HepG2 (cell line): ENCODE results near the gene CNPPD1. TPM values are rescaled to one million over a fixed set of nuclear protein-coding genes. Genes with fewer than 3 reads are reported as not detected.

ENCODE experiments used
- ATAC-seq: fragments of 200-7000 bp; cut with Tn5 transposase; 3 replicates; pipeline ENCODE4 v1.9.1; 2020; ENCODE audit warnings: mild to moderate bottlenecking, moderate library complexity
- BruUV-seq: library from RNA; stranded (reverse); fragments of 400-500 nt; replicated peaks from 2 replicates; lab custom pipeline; 2021; lab: Mats Ljungman, UMichigan
- CTCF ChIA-PET: fragments of 300-600 bp; formaldehyde crosslinking; extraction: SDS; loops from one replicate; lab custom pipeline; 2021; ENCODE audit warnings: low total read pairs, inconsistent platforms, low intra/inter-chr PET ratio; lab: Yijun Ruan, JAX
- POLR2A ChIA-PET: fragments of 350-600 bp; sonication (Branson Sonifier 250); formaldehyde crosslinking; loops from one replicate; lab custom pipeline; 2020; ENCODE audit warnings: antibody characterized with exemption, inconsistent platforms; lab: Yijun Ruan, JAX
- DNase-seq: peaks from one replicate; pipeline ENCODE4 v3.0.0-alpha.2; 2015; ENCODE audit warnings: low spot score
- FAIRE-seq: peaks from 3 replicates; lab custom pipeline; 2011; peaks lifted over from hg19 to GRCh38; lab: Jason Lieb, UNC
- H2AFZ ChIP-seq: one replicate; pipeline ENCODE4 v1.6.1; 2011; ENCODE audit warnings: low read length, inconsistent platforms
- H3K27ac ChIP-seq: fragments of 300-600 bp; 3 replicates; pipeline ENCODE4 v1.8.0; 2011; ENCODE audit warnings: mixed run types, mild to moderate bottlenecking, mixed read lengths, low read length, inconsistent platforms; ENCODE audit not compliant: insufficient read depth; ENCODE audit errors: extremely low read length
- H3K27me3 ChIP-seq, 2 experiments: fragments of 200-600 bp in 1 of 2; 2 replicates in 1 of 2; 3 replicates in 1 of 2; pipeline versions ENCODE4 v1.6.0 to v1.8.0; 2011; ENCODE audit warnings: low read length in 2 of 2, mild to moderate bottlenecking in 2 of 2, moderate library complexity in 2 of 2, inconsistent platforms in 1 of 2; ENCODE audit not compliant: insufficient read depth in 2 of 2, control insufficient read depth in 1 of 2
- H3K36me3 ChIP-seq, 2 experiments: fragments of 200-600 bp in 1 of 2; replicated peaks in 1 of 2; 2 replicates in 1 of 2; 3 replicates in 1 of 2; pipeline versions ENCODE4 v1.5.1 to v1.8.0; 2011; ENCODE audit warnings: low read length in 2 of 2, inconsistent platforms in 1 of 2; ENCODE audit not compliant: insufficient read depth in 2 of 2, control insufficient read depth in 1 of 2
- H3K4me1 ChIP-seq: 2 replicates; pipeline ENCODE4 v1.5.1; 2012; ENCODE audit warnings: low read length, inconsistent platforms; ENCODE audit not compliant: insufficient read depth
- H3K4me2 ChIP-seq: 2 replicates; pipeline ENCODE4 v1.6.0; 2011; ENCODE audit warnings: low read depth, low read length, inconsistent platforms
- H3K4me3 ChIP-seq, 3 experiments: fragments of 200-600 bp in 1 of 3; sonication (generic), shearing (Covaris generic) in 1 of 3; replicated peaks in 1 of 3; 2 replicates each; pipeline ENCODE4 v1.5.1; 2011 to 2016; ENCODE audit warnings: low read length in 3 of 3, inconsistent platforms in 2 of 3, low read depth in 2 of 3, mild to moderate bottlenecking in 2 of 3, control low read depth in 1 of 3, mixed read lengths in 1 of 3; ENCODE audit not compliant: insufficient read depth in 1 of 3
- H3K79me2 ChIP-seq: one replicate; pipeline ENCODE4 v1.6.1; 2011; ENCODE audit warnings: low read length, inconsistent platforms; ENCODE audit not compliant: insufficient read depth
- H3K9ac ChIP-seq: 2 replicates; pipeline ENCODE4 v1.6.0; 2011; ENCODE audit warnings: mild to moderate bottlenecking, low read depth, low read length, inconsistent platforms; ENCODE audit not compliant: insufficient read depth
- H3K9me3 ChIP-seq: 2 replicates; pipeline ENCODE4 v1.5.1; 2012; ENCODE audit warnings: mild to moderate bottlenecking, low read length
- H4K20me1 ChIP-seq: 2 replicates; pipeline ENCODE4 v1.6.0; 2011; ENCODE audit warnings: inconsistent platforms, mild to moderate bottlenecking, low read length, moderate library complexity; ENCODE audit not compliant: insufficient read depth
- AGO2 ChIP-seq: fragments of 200-400 bp; formaldehyde crosslinking; optimal IDR thresholded peaks from 2 replicates; pipeline ENCODE3; 2017; ENCODE audit warnings: mild to moderate bottlenecking, low read depth, low read length, moderate library complexity
- FOXO4 ChIP-seq: sonication (generic); formaldehyde crosslinking; conservative IDR thresholded peaks from 2 replicates; pipeline ENCODE4 v1.8.1; 2023; ENCODE audit warnings: missing genetic modification reagents
- GFI1 ChIP-seq: sonication (generic); formaldehyde crosslinking; IDR thresholded peaks from 2 replicates; pipeline ENCODE4 v1.5.0; 2020; ENCODE audit warnings: missing genetic modification reagents, mild to moderate bottlenecking, borderline replicate concordance
- MEIS2 ChIP-seq: sonication (generic); formaldehyde crosslinking; IDR thresholded peaks from 2 replicates; pipeline ENCODE4 v1.9.0; 2021; ENCODE audit warnings: mild to moderate bottlenecking, missing genetic modification reagents
- RBFOX2 ChIP-seq: fragments of 200-400 bp; formaldehyde crosslinking; IDR thresholded peaks from 2 replicates; pipeline ENCODE4 v1.6.1; 2017; ENCODE audit warnings: low read depth, mild to moderate bottlenecking, low read length
- SNAI1 ChIP-seq: sonication (generic); formaldehyde crosslinking; IDR thresholded peaks from 2 replicates; pipeline ENCODE4 v1.5.0; 2020; ENCODE audit warnings: mild to moderate bottlenecking, missing genetic modification reagents, borderline replicate concordance
- THAP9 ChIP-seq: sonication (generic); formaldehyde crosslinking; IDR thresholded peaks from 2 replicates; pipeline ENCODE4; 2020; ENCODE audit warnings: missing genetic modification reagents, mild to moderate bottlenecking, borderline replicate concordance
- ZNF44 ChIP-seq: sonication (generic); formaldehyde crosslinking; IDR thresholded peaks from 2 replicates; pipeline ENCODE4 v1.5.1; 2020; ENCODE audit warnings: mild to moderate bottlenecking, missing genetic modification reagents
- WGBS: methylation state at CpG from one replicate; pipeline ENCODE4 v1.1.6; 2017; ENCODE audit warnings: low lambda C conversion rate; 5-methylcytosine and 5-hydroxymethylcytosine counted together
- in situ Hi-C: cut with HindIII; loops from 2 replicates; pipeline ENCODE4 v1.10.0; 2017; ENCODE audit warnings: low pct_unique_long_range_greater_than_20kb; ENCODE audit not compliant: extremely low pct_ligation_motif_present
- intact Hi-C: fragments of 100-400 bp; cut with micrococcal nuclease; formaldehyde crosslinking; loops from one replicate; pipeline ENCODE4 v1.10.0; 2022; ENCODE audit not compliant: unreplicated experiment
- polyA plus RNA-seq, 8 experiments: library from polyadenylated mRNA; depleted of rRNA in 3 of 8; stranded (reverse) in 7 of 8; unstranded in 1 of 8; fragments of >200 nt; fragmentation: Illumina TruSeq in 4 of 8; extraction: Trizol in 4 of 8; gene quantifications; 2 replicates each; pipeline versions ENCODE4 v1.2.1 to v1.2.3, GENCODE V29; 2011 to 2016; ENCODE audit warnings: low read depth in 4 of 8, missing spikeins in 1 of 8, mixed read lengths in 1 of 8; ENCODE audit not compliant: insufficient read depth in 1 of 8
- total RNA-seq, 5 experiments: library from RNA; depleted of rRNA; stranded (reverse); fragments of >200 nt; fragmentation: Illumina TruSeq; extraction: Trizol; gene quantifications; 2 replicates each; pipeline ENCODE4 v1.2.3, GENCODE V29; 2016; ENCODE audit warnings: low read depth in 1 of 5

The CNPPD1 gene
- total and polyA plus RNA-seq, 2 of the 13 experiments (the other 11 are each of a cell fraction or from before 2014, with no cell fraction given) = 35.5 to 49.4 TPM

- TF ChIP-seq ZNF44 (CRISPR knock-in tag) (no peak), MEIS2 (CRISPR knock-in tag) (no peak), THAP9 (CRISPR knock-in tag) (no peak), SNAI1 (CRISPR knock-in tag) (no peak)
- TF ChIP-seq, all 625 proteins: peak for 0
Observed at GRCh38 chr2:219183151-219183772, 6.5 kb upstream of the CNPPD1 start (continued).

- Histone ChIP-seq H4K20me1 (no peaks in the 10 kb centered on the region), H3K36me3 (peaks cover 30 to 48% of the 10 kb centered on the region in 2 experiments), H3K27me3 (no peaks in the 10 kb centered on the region; a peak in 1 of 5 replicates), H3K27ac (no peak overlapping the region), H3K9me3 (no peaks in the 10 kb centered on the region), H3K4me1 (peaks cover 16% of the 10 kb centered on the region), H3K4me3 (no peak overlapping the region), H3K79me2 (peaks cover 17% of the 10 kb centered on the region), H3K4me2 (no peak overlapping the region), H3K9ac (no peak overlapping the region), H2AFZ (no peak overlapping the region)
- WGBS = 95% methylated on average over 8 of the region's 8 CpGs
- no TSS peak for BruUV-seq
- FAIRE-seq (no peak), ATAC-seq (no peak), DNase-seq (no peak)
- in situ Hi-C loops (no loop called here), intact Hi-C loops (no loop called here)
- TF ChIP-seq GFI1 (CRISPR knock-in tag) (no peak), AGO2 (peak; percentile 45), RBFOX2 (0 out of 2 replicates have a peak, but pooled peaks have one; percentile 22), FOXO4 (0 out of 2 replicates have a peak, but pooled peaks have one; percentile 53)
- POLR2A ChIA-PET = interaction anchor here (0.8 to 4.8 kb wide), 9 partner anchors 11 to 67 kb away, joined by 3 to 21 read pairs (median 4); partner anchors contain the start of gene ZFAND2B
- CTCF ChIA-PET = no interaction called here
Observed at GRCh38 chr2:219182331-219183150, 5.8 kb upstream of the CNPPD1 start.
